OCI-LY7 (cell line): ENCODE data around the gene EDDM13. TPM values are rescaled to one million over a fixed set of nuclear protein-coding genes. Genes with fewer than 3 reads are reported as not detected.

Experiments
- BruUV-seq: library from RNA; stranded (reverse); fragments of 400-500 nt; replicated peaks from 2 replicates; lab custom pipeline; 2021; lab: Mats Ljungman, UMichigan
- CTCF ChIA-PET: fragments of 300-600 bp; sonication (Branson Sonifier 250); formaldehyde crosslinking; loops from one replicate; lab custom pipeline; 2022; ENCODE audit warnings: antibody characterized with exemption; ENCODE audit not compliant: unreplicated experiment; lab: Charles Lee
- POLR2A ChIA-PET: fragments of 300-600 bp; sonication (Branson Sonifier 250); formaldehyde crosslinking; loops from one replicate; lab custom pipeline; 2022; ENCODE audit warnings: antibody characterized with exemption; lab: Charles Lee
- DNase-seq: peaks from one replicate; pipeline ENCODE4 v3.0.0-alpha.2; 2015; ENCODE audit warnings: low spot score
- H2AFZ ChIP-seq: fragments of 200-600 bp; sonication (generic), shearing (Covaris generic); 2 replicates; pipeline ENCODE4 v1.6.1; 2014; ENCODE audit warnings: mild to moderate bottlenecking, antibody characterized with exemption, low read length, moderate library complexity
- H3K27ac ChIP-seq: fragments of 200-600 bp; sonication (generic); 2 replicates; pipeline ENCODE4 v1.5.1; 2014; ENCODE audit warnings: mixed run types, low read depth, mild to moderate bottlenecking, moderate library complexity, low read length, inconsistent platforms; ENCODE audit not compliant: poor library complexity, severe bottlenecking
- H3K36me3 ChIP-seq: fragments of 200-600 bp; sonication (generic); 2 replicates; pipeline ENCODE4 v1.6.1; 2014; ENCODE audit warnings: mild to moderate bottlenecking, antibody characterized with exemption, low read length, moderate library complexity, mixed read lengths; ENCODE audit not compliant: insufficient read depth
- H3K4me1 ChIP-seq: fragments of 200-600 bp; sonication (generic); 2 replicates; pipeline ENCODE4 v1.5.1; 2014; ENCODE audit warnings: mild to moderate bottlenecking, low read length; ENCODE audit not compliant: insufficient read depth, poor library complexity, severe bottlenecking
- H3K4me2 ChIP-seq: fragments of 200-600 bp; sonication (generic); 2 replicates; pipeline ENCODE4 v1.6.1; 2014; ENCODE audit warnings: mild to moderate bottlenecking, low read length
- H3K4me3 ChIP-seq: fragments of 200-600 bp; sonication (generic); 2 replicates; pipeline ENCODE4 v1.5.1; 2014; ENCODE audit warnings: mild to moderate bottlenecking, low read depth, low read length; ENCODE audit not compliant: poor library complexity, severe bottlenecking
- H3K79me2 ChIP-seq: fragments of 200-600 bp; sonication (generic); 2 replicates; pipeline ENCODE4 v1.6.1; 2016; ENCODE audit warnings: low read depth, mild to moderate bottlenecking, low read length, moderate library complexity, mixed read lengths; ENCODE audit not compliant: insufficient read depth
- H3K9me2 ChIP-seq: fragments of 200-600 bp; sonication (generic); 2 replicates; pipeline ENCODE4 v1.6.1; 2016; ENCODE audit warnings: mild to moderate bottlenecking, low read length, mixed read lengths; ENCODE audit not compliant: insufficient read depth
- H3K9me3 ChIP-seq: fragments of 200-600 bp; sonication (generic); 2 replicates; pipeline ENCODE4 v1.6.1; 2014; ENCODE audit warnings: mild to moderate bottlenecking, mixed run types, low read length, mixed read lengths
- H4K20me1 ChIP-seq: fragments of 200-600 bp; sonication (generic); 2 replicates; pipeline ENCODE4 v1.6.1; 2014; ENCODE audit warnings: mild to moderate bottlenecking, antibody characterized with exemption, low read length, moderate library complexity, mixed read lengths; ENCODE audit not compliant: insufficient read depth
- EZH2phosphoT487 ChIP-seq: fragments of 200-600 bp; sonication (generic); IDR thresholded peaks from 2 replicates; pipeline ENCODE4 v1.6.1; 2018; ENCODE audit warnings: low read depth, borderline replicate concordance, mild to moderate bottlenecking, mixed run types, antibody characterized with exemption, low read length, moderate library complexity, mixed read lengths
- intact Hi-C: fragments of 100-400 bp; cut with micrococcal nuclease; formaldehyde crosslinking; loops from one replicate; pipeline ENCODE4 v1.10.0; 2022; ENCODE audit not compliant: unreplicated experiment
- total RNA-seq, 2 experiments: library from RNA; depleted of rRNA in 1 of 2; stranded (reverse); fragments of >200 nt in 1 of 2; shearing (Covaris generic) in 1 of 2; gene quantifications; 2 replicates each; pipeline ENCODE4 v1.2.3, GENCODE V29; 2014 to 2022
- TF ChIP-seq, protein P1 (sequence below): fragments of 200-600 bp; sonication (generic); conservative IDR thresholded peaks from 2 replicates; pipeline ENCODE4 v1.5.1; 2014; ENCODE audit warnings: mild to moderate bottlenecking, antibody characterized with exemption, low read length, moderate library complexity, mixed read lengths

EDDM13 gene
- total RNA-seq, 2 experiments from 2014 or later: not detected

DNA sequence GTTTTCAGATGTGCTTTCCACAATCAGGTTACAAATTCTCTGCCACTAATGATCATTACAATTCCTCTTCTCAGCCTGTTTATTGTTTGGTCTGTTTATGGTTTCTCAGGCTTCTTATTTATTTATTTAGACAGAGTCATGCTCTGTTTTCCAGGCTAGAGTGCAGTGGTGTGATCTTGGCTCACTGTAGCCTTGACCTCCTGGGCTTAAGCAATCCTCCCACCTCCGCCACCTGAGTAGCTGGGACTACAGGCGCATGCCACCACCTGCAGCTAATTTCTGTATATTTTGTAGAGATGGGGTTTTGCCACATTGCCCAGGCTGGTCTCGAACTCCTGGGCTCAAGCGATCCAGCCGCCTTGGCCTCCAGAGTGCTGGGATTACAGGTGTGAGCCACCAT is 44.2 kb downstream of the EDDM13 start:
- ChIA-PET POLR2A (no interaction called here), CTCF (no interaction called here)
- DNase-seq: no peak
- no TSS peak for BruUV-seq
- intact Hi-C loops: no loop called here
- H3K79me2 ChIP-seq: no peaks in the 10 kb centered on the region
- H3K9me2 ChIP-seq: no peaks in the 10 kb centered on the region
- H3K4me3 ChIP-seq: no peak overlapping the region
- H3K9me3 ChIP-seq: no peaks in the 10 kb centered on the region
- 0 out of 2 replicates have a peak, but pooled peaks cover 7% of the 10 kb centered on the region for H3K36me3 ChIP-seq
- H3K4me2 ChIP-seq: no peak overlapping the region
- H3K4me1 ChIP-seq: peaks cover 22% of the 10 kb centered on the region
- no peaks in the 10 kb centered on the region for H4K20me1 ChIP-seq
- TF ChIP-seq, protein P1, sequence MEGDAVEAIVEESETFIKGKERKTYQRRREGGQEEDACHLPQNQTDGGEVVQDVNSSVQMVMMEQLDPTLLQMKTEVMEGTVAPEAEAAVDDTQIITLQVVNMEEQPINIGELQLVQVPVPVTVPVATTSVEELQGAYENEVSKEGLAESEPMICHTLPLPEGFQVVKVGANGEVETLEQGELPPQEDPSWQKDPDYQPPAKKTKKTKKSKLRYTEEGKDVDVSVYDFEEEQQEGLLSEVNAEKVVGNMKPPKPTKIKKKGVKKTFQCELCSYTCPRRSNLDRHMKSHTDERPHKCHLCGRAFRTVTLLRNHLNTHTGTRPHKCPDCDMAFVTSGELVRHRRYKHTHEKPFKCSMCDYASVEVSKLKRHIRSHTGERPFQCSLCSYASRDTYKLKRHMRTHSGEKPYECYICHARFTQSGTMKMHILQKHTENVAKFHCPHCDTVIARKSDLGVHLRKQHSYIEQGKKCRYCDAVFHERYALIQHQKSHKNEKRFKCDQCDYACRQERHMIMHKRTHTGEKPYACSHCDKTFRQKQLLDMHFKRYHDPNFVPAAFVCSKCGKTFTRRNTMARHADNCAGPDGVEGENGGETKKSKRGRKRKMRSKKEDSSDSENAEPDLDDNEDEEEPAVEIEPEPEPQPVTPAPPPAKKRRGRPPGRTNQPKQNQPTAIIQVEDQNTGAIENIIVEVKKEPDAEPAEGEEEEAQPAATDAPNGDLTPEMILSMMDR: no peak
- no peak for TF ChIP-seq EZH2phosphoT487
- no peak overlapping the region for H2AFZ ChIP-seq
- no peak overlapping the region for H3K27ac ChIP-seq

- H3K4me1 ChIP-seq: peaks cover 27% of the 10 kb centered on the region
- H3K79me2 ChIP-seq: no peaks in the 10 kb centered on the region
- no TSS peak for BruUV-seq
- H3K4me3 ChIP-seq: no peak overlapping the region
- H3K27ac ChIP-seq: no peak overlapping the region
- no peak for DNase-seq
- H3K9me3 ChIP-seq: no peaks in the 10 kb centered on the region
- H2AFZ ChIP-seq: no peak overlapping the region
- intact Hi-C loops: no loop called here
- H3K4me2 ChIP-seq: no peak overlapping the region
- no peaks in the 10 kb centered on the region for H3K36me3 ChIP-seq
- H4K20me1 ChIP-seq: no peaks in the 10 kb centered on the region
- ChIA-PET CTCF (no interaction called here), POLR2A (no interaction called here)
- TF ChIP-seq, protein P1: no peak
- no peak for TF ChIP-seq EZH2phosphoT487
- H3K9me2 ChIP-seq: no peaks in the 10 kb centered on the region
Measured at GRCh38 chr19:56317749-56318148, 45.2 kb downstream of the EDDM13 start.

DNA sequence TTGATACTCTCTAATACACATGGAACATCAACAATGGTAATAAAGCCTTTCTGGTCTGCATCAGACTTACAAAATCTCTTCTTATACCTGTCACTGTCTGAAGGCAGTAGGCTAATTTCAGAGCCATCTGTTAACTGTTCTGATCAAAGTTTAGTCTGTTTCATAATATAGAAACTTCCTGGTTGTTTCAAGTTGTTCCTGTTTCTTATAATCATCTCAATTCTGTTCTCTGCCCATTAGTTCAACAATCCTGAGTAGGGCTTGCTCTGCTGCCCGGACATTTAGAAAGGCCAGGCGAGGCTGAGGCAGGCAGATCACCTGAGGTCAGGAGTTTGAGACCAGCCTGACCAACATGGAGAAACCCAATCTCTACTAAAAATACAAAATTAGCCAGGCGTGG is 47.4 kb downstream of the EDDM13 start:
- intact Hi-C loops: no loop called here
- no peak overlapping the region for H3K4me2 ChIP-seq
- H3K79me2 ChIP-seq: no peaks in the 10 kb centered on the region
- no TSS peak for BruUV-seq
- H4K20me1 ChIP-seq: no peaks in the 10 kb centered on the region
- TF ChIP-seq EZH2phosphoT487: no peak
- TF ChIP-seq, protein P1: no peak
- H3K4me1 ChIP-seq: peaks cover 22% of the 10 kb centered on the region
- CTCF ChIA-PET: no interaction called here
- H3K9me2 ChIP-seq: no peaks in the 10 kb centered on the region
- no peaks in the 10 kb centered on the region for H3K36me3 ChIP-seq
- H3K4me3 ChIP-seq: no peak overlapping the region
- H3K27ac ChIP-seq: no peak overlapping the region
- H2AFZ ChIP-seq: peak overlapping the region; percentile 16
- POLR2A ChIA-PET: no interaction called here
- H3K9me3 ChIP-seq: 0 out of 2 replicates have a peak, but pooled peaks cover 4% of the 10 kb centered on the region
- no peak for DNase-seq
